WTC11 (cell line): Measurements from ENCODE around the gene TRPV5. TPM values are rescaled to one million over a fixed set of nuclear protein-coding genes. Genes with fewer than 3 reads are reported as not detected.

Experiments used
- ATAC-seq: fragments of 200-7000 bp; cut with Tn5 transposase; 2 replicates; pipeline ENCODE4 v1.10.0; 2021; ENCODE audit warnings: mild to moderate bottlenecking, moderate library complexity
- CTCF ChIA-PET: fragments of 300-600 bp; sonication (Branson Sonifier 250); formaldehyde crosslinking; loops from one replicate; lab custom pipeline; 2021; ENCODE audit warnings: antibody characterized with exemption; lab: Charles Lee
- POLR2A ChIA-PET: fragments of 350-600 bp; sonication (Branson Sonifier 250); formaldehyde crosslinking; loops from one replicate; lab custom pipeline; 2021; ENCODE audit warnings: antibody characterized with exemption; lab: Charles Lee
- DNase-seq: peaks from one replicate; pipeline ENCODE4 v3.0.0; 2021; ENCODE audit warnings: low spot score
- H3K27ac Mint-ChIP-seq: 2 replicates; pipeline ENCODE4 v1.8.0; 2021; ENCODE audit warnings: mixed read lengths
- H3K27me3 Mint-ChIP-seq: 2 replicates; pipeline ENCODE4 v1.8.0; 2021; ENCODE audit warnings: low read depth, mild to moderate bottlenecking, moderate library complexity, mixed read lengths
- H3K36me3 Mint-ChIP-seq: 2 replicates; pipeline ENCODE4 v1.8.0; 2021; ENCODE audit warnings: mixed read lengths
- H3K4me1 Mint-ChIP-seq: 2 replicates; pipeline ENCODE4 v1.8.0; 2022; ENCODE audit warnings: mixed read lengths
- H3K4me3 Mint-ChIP-seq: 2 replicates; pipeline ENCODE4 v1.8.0; 2021; ENCODE audit warnings: mild to moderate bottlenecking, moderate library complexity, mixed read lengths
- H3K9me3 Mint-ChIP-seq: 2 replicates; pipeline ENCODE4 v1.8.0; 2021; ENCODE audit warnings: mixed read lengths
- ATF2 ChIP-seq: sonication (generic); formaldehyde crosslinking; IDR thresholded peaks from 2 replicates; pipeline ENCODE4 v1.8.1; 2022; ENCODE audit warnings: low read depth, missing genetic modification reagents, borderline replicate concordance
- CTCF ChIP-seq: fragments of 200-600 bp; IDR thresholded peaks from 2 replicates; pipeline ENCODE4 v1.8.0; 2022; ENCODE audit warnings: antibody characterized with exemption
- MAX ChIP-seq: sonication (generic); formaldehyde crosslinking; IDR thresholded peaks from 2 replicates; pipeline ENCODE4 v1.8.0; 2022; ENCODE audit warnings: mild to moderate bottlenecking, missing genetic modification reagents
- TCF7 ChIP-seq: sonication (generic); formaldehyde crosslinking; IDR thresholded peaks from 2 replicates; pipeline ENCODE4 v1.8.0; 2022; ENCODE audit warnings: mild to moderate bottlenecking, low read depth, missing genetic modification reagents, moderate library complexity
- TEAD1 ChIP-seq: sonication (generic); formaldehyde crosslinking; IDR thresholded peaks from 2 replicates; pipeline ENCODE4 v1.8.0; 2022; ENCODE audit warnings: mild to moderate bottlenecking, missing genetic modification reagents
- ZNF396 ChIP-seq: fragments of 250-450 bp; sonication (Bioruptor Pico); IDR thresholded peaks from 2 replicates; pipeline ENCODE4 v1.8.0; 2021; ENCODE audit warnings: mild to moderate bottlenecking, moderate library complexity, borderline replicate concordance
- ZNF532 ChIP-seq: fragments of 250-450 bp; sonication (Bioruptor Pico); IDR thresholded peaks from 2 replicates; pipeline ENCODE4 v1.9.0; 2021; ENCODE audit warnings: mild to moderate bottlenecking, borderline replicate concordance
- total RNA-seq: library from RNA; stranded (reverse); gene quantifications from 3 replicates; pipeline ENCODE4 v1.2.3, GENCODE V29; 2021
- TF ChIP-seq, protein P1 (sequence below): sonication (generic); formaldehyde crosslinking; IDR thresholded peaks from 2 replicates; pipeline ENCODE4 v1.8.0; 2023; ENCODE audit warnings: mild to moderate bottlenecking, missing genetic modification reagents

Gene TRPV5
- total RNA-seq, 1 experiment from 2014 or later, result not detected

- CTCF ChIA-PET, result interaction anchor here (0.6 to 1.8 kb wide), 5 partner anchors 9 to 441 kb away, joined by 3 to 9 read pairs (median 4); no protein-coding TSS in a partner anchor
- Mint-ChIP-seq H3K4me3 (no peak within 1 kb of the TSS), H3K4me1 (no peaks in the 10 kb centered on the region), H3K27ac (no peak within 1 kb of the TSS), H3K27me3 (no peaks in the 10 kb centered on the region), H3K36me3 (no peaks in the 10 kb centered on the region), H3K9me3 (no peaks in the 10 kb centered on the region)
- POLR2A ChIA-PET, result no interaction called here
- peak; percentile 46; the same call in 1 of the 2 replicates for TF ChIP-seq CTCF
- TF ChIP-seq, protein P1, sequence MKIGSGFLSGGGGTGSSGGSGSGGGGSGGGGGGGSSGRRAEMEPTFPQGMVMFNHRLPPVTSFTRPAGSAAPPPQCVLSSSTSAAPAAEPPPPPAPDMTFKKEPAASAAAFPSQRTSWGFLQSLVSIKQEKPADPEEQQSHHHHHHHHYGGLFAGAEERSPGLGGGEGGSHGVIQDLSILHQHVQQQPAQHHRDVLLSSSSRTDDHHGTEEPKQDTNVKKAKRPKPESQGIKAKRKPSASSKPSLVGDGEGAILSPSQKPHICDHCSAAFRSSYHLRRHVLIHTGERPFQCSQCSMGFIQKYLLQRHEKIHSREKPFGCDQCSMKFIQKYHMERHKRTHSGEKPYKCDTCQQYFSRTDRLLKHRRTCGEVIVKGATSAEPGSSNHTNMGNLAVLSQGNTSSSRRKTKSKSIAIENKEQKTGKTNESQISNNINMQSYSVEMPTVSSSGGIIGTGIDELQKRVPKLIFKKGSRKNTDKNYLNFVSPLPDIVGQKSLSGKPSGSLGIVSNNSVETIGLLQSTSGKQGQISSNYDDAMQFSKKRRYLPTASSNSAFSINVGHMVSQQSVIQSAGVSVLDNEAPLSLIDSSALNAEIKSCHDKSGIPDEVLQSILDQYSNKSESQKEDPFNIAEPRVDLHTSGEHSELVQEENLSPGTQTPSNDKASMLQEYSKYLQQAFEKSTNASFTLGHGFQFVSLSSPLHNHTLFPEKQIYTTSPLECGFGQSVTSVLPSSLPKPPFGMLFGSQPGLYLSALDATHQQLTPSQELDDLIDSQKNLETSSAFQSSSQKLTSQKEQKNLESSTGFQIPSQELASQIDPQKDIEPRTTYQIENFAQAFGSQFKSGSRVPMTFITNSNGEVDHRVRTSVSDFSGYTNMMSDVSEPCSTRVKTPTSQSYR (CRISPR knock-in tag), result no peak
- no peak for TF ChIP-seq TEAD1 (CRISPR knock-in tag)
- ATAC-seq, result peak; percentile 96
- peak; percentile 63 for DNase-seq
Observed at GRCh38 chr7:142939226-142939910, 5.8 kb upstream of the TRPV5 start, which contains the start of gene LLCFC1. LLCFC1 (plus strand) TSS chr7:142939484; CDS start chr7:142939622, 138 bp downstream.

DNA sequence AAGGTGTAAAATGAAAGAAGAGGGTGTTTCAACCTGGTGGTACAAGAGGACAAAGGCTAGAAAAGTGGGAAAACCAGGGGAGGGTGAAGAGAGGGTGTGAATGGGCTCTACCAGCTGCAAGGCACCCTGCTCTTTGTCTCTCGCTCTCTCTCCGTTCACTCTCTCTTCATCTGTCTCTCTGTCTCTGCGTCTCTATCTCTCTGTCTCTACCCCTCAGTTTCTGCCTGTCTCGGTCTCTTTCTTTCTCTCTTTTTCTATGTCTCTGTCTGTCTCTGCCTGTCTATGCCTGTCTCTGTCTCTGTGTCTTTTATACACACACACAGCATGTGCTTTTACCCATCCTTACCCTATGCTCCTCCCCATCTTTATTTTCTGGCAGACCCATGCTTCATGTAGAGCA is 5.1 kb upstream of the TRPV5 start:
- CTCF ChIA-PET, result interaction anchor here (0.9 to 1.8 kb wide), 3 partner anchors 9 to 65 kb away, joined by 4 to 9 read pairs (median 5); no protein-coding TSS in a partner anchor
- Mint-ChIP-seq H3K27me3 (no peaks in the 10 kb centered on the region), H3K36me3 (no peaks in the 10 kb centered on the region)
- TF ChIP-seq ZNF396 (CRISPR knock-in tag), result no peak
- no peak for TF ChIP-seq MAX
- no peak for TF ChIP-seq ATF2 (CRISPR knock-in tag)
- TF ChIP-seq TCF7 (CRISPR knock-in tag), result no peak
- TF ChIP-seq ZNF532 (CRISPR knock-in tag), result no peak
- TF ChIP-seq, all 79 proteins: peak for 0
- Mint-ChIP-seq H3K27ac (no peak overlapping the region), H3K4me3 (no peak overlapping the region), H3K9me3 (no peaks in the 10 kb centered on the region), H3K4me1 (peaks cover 1% of the 10 kb centered on the region)
- ATAC-seq, result no peak
- no peak for DNase-seq
- POLR2A ChIA-PET, result no interaction called here
